Measurements from ENCODE around the gene ARHGAP11B.
"Not testable (repeated sequence)": the region's sequence is repeated elsewhere in the genome, so short reads cannot be mapped to it uniquely, and the experiment has no call there.

- TF ChIP-seq POLR2A, CTCF (IDR thresholded peaks at IDR 0.05): not testable (repeated sequence)
These were observed 50.0 kb downstream of the ARHGAP11B start for GRCh38 chr15:30675891-30676290.
